ENCODE results near the gene CSNK2B.
"Not testable (repeated sequence)": the region's sequence is repeated elsewhere in the genome, so short reads cannot be mapped to it uniquely, and the experiment has no call there.

The CSNK2B gene

DNA sequence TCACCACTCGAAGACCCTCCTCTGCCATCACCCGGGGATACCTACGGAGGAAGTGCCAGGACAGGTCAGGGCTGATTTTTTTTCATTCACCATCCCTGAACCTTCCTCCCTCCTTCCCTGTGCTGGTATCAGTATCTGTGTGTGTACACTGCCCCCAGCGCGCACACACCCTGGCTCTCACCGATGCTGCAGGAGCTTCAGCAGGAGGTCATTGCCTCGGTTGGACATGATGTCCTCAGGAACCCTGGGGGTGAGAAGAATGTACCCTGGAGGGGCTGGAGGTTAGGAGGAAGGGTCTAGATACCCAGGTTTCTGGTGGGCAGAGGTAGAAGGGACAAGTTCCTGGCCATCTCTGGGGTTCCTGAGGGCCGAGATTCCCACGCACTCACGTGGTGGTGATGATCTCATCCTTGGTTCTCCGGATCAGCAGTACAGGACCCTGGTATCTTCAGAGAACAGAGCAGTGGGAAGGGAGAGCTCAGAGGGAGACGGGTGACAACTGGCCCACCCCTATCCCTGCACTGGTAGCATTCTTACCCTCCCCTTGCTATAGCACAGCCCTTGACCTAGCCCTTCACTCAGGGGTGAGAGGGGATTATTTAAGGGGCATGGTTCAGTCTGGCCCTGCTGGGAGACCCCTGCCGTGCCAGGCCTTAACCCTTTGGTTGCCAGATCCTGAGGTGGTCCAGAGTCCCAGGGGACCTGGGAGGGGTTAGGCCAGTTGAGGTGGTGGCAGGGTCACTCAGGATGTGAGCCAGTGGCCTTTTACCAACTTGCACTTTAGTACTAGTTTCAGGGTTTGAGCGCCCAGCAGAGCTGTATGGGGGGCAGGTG is 22.2 kb downstream of the CSNK2B start:
- no peak for DNase-seq (ENCODE audit: low spot score)

- no peak for DNase-seq (ENCODE audit: low spot score)
These were observed 23.6 kb downstream of the CSNK2B start for GRCh38 chr6:31689249-31690110.

GRCh38 chr6:31690231-31691077 is 24.6 kb downstream of the CSNK2B start:
- peak; percentile 78 for DNase-seq (ENCODE audit: low spot score)

DNA sequence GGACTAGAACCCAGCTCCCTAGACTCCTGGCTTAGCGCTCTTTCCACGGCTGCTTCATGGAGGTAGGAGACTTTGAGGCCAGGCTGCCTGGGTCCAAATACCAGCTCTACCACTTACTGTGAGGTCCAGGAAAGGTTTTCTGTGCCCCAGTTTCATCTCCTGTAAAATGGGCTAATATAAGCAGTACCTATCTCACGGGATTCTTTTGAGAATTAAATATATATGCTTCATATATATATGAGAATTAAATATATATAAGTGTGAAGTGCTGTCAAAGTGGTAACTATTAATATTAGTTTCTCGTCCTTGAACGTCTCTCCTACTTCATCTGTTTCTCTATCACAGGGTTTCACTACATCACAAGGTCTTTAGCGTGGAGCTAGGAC is 25.2 kb downstream of the CSNK2B start:
- no peak for DNase-seq (ENCODE audit: low spot score)

DNA sequence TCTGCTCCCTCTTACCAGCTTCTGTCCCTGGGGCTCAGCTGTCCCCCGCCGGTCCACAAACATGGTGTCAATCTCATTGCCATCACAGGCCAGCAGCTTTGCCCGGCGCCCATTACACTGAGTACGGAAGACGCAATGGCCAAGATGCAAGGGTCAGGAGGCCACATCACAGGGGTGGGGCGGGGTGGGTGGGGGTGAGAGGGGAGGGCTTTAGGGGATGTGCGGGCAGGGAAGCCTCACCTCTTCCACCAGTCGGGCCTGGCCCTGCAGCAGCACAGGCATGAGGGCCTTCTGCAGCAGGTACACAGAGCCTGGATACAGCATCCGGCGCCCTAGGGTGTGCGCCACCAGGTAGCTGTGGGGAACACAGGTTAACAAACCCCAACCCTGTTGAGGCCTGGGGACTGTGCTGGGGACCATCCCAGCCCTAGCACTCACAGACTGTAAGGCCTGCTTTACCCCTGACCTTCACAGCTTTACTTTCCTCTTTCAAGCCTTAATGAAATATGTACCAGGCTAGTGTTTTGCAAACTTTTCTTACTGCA is 25.8 kb downstream of the CSNK2B start:
- DNase-seq (ENCODE audit: low spot score): no peak

DNA sequence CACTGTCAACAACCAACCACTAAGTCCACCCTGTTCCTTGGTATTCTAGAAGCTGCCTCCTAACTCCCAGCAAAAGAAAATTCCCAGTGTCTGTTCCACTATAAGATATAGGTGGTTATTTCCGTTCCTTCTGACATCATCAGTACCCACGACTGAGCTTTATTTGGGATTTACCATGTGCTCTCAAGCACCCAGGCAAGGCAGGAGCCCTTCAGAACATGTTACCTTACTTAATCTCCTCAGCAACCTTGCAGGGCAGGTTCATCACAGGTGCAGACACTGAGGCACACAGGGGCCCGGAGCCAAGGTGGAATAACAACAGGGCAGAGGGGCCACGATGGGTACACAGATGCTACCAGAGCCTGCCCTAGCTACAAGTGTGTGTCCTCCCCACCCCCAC is 26.5 kb downstream of the CSNK2B start:
- DNase-seq (ENCODE audit: low spot score): no peak

GRCh38 chr6:31692886-31693285 is 27.0 kb downstream of the CSNK2B start:
- DNase-seq (ENCODE audit: low spot score): no peak

- no peak for DNase-seq (ENCODE audit: low spot score)
These were observed 27.7 kb downstream of the CSNK2B start for GRCh38 chr6:31693535-31693934.

GRCh38 chr6:31697555-31697954 is 31.7 kb downstream of the CSNK2B start:
- DNase-seq (ENCODE audit: low spot score): no peak

GRCh38 chr6:31700740-31701401 is 35.0 kb downstream of the CSNK2B start:
- DNase-seq (ENCODE audit: low spot score): no peak

- peak; percentile 18 for DNase-seq (ENCODE audit: low spot score)
These were observed 36.0 kb downstream of the CSNK2B start for GRCh38 chr6:31701666-31702404.

DNA sequence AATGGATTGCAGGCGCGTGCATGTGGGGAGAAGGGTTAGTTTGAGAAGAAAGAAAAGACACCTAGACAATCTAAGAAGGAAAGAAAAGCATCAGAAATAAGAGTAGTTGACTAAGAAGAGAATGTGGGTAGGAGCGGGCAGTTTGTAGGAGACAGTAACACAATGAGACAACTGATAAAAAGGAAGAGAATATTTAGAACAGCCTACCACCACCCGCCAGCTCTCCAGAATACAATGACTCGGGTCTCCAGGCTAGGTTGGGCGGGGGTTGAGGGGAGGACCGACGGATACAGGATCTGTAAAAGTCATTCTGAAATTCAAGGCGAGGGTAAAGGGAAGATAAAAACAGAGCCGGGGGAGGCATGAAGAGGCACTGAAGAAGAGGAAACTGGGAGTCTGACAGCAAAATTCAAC is 36.5 kb downstream of the CSNK2B start:
- no peak for DNase-seq (ENCODE audit: low spot score)

GRCh38 chr6:31702819-31703716 is 37.2 kb downstream of the CSNK2B start, which contains the start of gene ABHD16A:
ABHD16A (minus strand) TSS chr6:31703324; CDS start chr6:31703281, 43 bp downstream.
- DNase-seq (ENCODE audit: low spot score): peak; percentile 98

- no peak for DNase-seq (ENCODE audit: low spot score)
These were observed 40.1 kb downstream of the CSNK2B start for GRCh38 chr6:31705931-31706330.

- DNase-seq (ENCODE audit: low spot score): no peak
These were observed 40.7 kb downstream of the CSNK2B start, which contains the start of gene LY6G6F for GRCh38 chr6:31706599-31706998. LY6G6F (plus strand) TSS chr6:31706866; CDS start chr6:31706907, 41 bp downstream.

- no peak for DNase-seq (ENCODE audit: low spot score)
These were observed 41.8 kb downstream of the CSNK2B start for GRCh38 chr6:31707701-31708100.

DNA sequence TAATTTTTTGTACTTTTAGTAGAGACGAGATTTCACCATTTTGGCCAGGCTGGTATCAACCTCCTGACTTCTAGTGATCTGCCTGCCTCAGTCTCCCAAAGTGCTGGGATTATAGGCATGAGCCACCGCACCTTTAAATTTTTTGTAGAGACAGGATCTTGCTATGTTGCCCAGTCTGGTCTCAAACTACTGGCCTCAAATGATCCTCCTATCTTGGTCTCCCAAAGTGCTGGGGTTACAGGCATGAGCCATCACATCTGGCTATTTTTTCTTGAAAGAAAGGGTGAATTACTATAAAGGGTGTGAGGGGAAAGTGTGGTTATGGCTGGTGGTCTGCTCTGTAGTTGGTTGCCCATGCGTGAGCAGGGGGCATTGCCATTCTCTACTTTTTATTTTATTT is 42.3 kb downstream of the CSNK2B start:
- DNase-seq (ENCODE audit: low spot score): no peak

DNA sequence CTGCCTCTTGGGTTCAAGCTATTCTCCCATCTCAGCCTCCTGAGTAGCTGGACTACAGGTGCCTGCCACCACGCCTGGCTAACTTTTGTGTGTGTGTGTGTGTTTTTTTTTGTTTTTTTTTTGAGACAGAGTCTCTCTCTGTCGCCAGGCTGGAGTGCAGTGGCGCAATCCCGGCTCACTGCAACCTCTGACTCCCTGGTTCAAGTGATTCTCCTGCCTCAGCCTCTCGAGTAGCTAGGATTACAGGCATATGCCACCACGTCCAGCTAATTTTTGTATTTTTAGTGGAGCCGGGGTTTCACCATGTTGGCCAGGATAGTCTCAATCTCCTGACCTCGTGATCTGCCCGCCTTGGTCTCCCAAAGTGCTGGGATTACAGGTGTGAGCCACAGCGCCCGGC is 43.3 kb downstream of the CSNK2B start:
- DNase-seq (ENCODE audit: low spot score): not testable (repeated sequence)

DNA sequence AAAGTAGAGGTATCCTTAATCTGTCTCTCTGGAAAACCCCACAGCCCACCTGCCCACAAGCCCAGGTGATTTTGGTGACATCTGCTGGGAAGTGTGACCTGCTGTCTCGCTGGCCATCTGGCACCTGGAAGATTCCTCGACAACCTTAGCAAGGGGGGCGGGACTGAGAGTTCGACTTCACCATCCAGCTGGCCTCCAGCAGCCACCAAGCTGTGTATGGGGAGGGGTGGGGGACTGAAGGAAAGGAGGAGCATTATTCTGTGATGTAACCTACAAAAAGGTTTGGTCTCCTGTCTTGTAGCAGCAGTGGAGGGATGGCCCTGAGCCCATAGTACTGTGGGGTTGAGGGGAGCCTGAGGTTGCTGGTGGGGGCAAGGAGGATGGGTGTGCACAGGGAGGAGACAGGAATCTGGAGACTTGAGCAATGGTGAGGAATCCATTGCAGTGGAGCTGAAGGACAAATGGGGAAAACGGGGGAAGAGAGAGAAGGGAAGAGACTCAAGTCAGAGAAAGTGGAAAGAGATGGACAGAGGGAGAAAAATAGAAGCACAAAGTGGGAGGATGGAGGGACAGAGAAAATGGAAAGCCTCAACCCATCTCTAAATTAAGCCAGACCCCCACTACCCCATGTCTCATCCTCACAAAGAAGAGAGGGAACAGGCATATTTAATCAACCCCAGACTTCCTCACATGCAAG is 44.8 kb downstream of the CSNK2B start:
- no peak for DNase-seq (ENCODE audit: low spot score)

Measured in pons (tissue), 1 donor.